NCI-H1092 treated with DMSO at 0.1 percent for 48 hours (cell line): ENCODE measurements around the gene ADPRHL1.

Experiments
- DNase-seq: peaks from one replicate; lab custom pipeline; 2025; lab: John Stamatoyannopoulos, UW

ADPRHL1 gene

DNA sequence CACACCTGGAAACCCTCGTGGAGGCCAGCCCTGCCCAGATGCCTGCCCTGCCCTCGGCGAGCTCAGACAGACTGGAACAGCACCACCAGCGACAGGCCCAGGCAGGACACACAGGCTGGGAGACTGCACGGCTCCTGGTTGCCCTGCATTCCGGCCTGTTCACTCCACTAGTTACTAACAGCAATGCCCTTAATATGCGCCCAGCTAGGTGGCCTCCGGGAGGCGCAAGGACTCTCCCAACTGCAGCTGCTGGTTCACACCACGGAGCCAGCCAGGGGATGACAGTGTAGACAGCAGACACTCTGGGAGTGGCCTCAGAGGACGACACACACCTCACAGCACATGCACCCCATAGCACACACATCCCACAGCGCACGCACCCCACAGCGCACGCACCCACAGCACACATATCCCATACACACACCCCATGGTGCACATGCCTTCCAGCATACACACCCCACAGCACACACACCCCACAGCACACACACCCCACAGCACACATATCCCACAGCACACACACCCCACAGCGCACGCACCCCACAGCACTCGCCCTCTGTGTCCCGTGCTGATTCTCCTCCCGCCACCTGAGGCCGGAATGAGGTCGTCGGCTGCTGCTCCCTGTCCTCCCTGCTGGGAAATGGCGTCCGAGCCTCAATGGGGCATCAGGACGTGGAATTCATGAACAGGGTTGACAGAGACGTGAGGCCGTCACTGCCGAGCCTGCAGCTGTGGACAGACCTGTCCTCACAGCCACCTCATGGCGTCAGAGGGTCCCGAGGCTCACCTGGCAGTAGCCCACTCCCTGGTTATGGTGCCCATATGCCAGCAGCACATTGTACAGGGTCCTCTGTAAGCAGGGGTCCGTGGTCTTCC is 103.0 kb downstream of the ADPRHL1 start:
- DNase-seq = no peak
